ENCODE measurements around the gene COPS9. TPM values are rescaled to one million over a fixed set of nuclear protein-coding genes. Genes with fewer than 3 reads are reported as not detected.

The COPS9 gene
- total RNA-seq, 1 experiment from 2014 or later: 134 TPM

- ChIA-PET POLR2A (no interaction called here), CTCF (interaction anchor here (0.7 to 2.1 kb wide), 3 partner anchors 16 to 84 kb away, joined by 3 to 15 read pairs (median 8); no protein-coding TSS in a partner anchor)
- Histone ChIP-seq H3K36me3 (ENCODE audit: control insufficient read depth, insufficient read depth, low read length) (no peaks in the 10 kb centered on the region), H3K4me1 (ENCODE audit: control insufficient read depth, insufficient read depth, low read length) (no peaks in the 10 kb centered on the region), H3K4me3 (ENCODE audit: low read depth in 2 of 2, low read length in 2 of 2) (no peak overlapping the region), H3K9me3 (ENCODE audit: control insufficient read depth, insufficient read depth, low read depth, low read length) (no peaks in the 10 kb centered on the region), H3K27me3 (ENCODE audit: control insufficient read depth, insufficient read depth, low read length) (no peaks in the 10 kb centered on the region), H3K27ac (ENCODE audit: low read length) (no peak overlapping the region)
- DNase-seq (ENCODE audit: low read depth, low spot score) (no peak), ATAC-seq (peak; percentile 20)
- intact Hi-C loops (cut with micrococcal nuclease; ENCODE audit: unreplicated experiment) (no loop called here), in situ Hi-C loops (cut with HindIII; ENCODE audit: low pct_unique_long_range_greater_than_20kb, low sequenced_read_pairs) (no loop called here)
- TF ChIP-seq, protein P1, sequence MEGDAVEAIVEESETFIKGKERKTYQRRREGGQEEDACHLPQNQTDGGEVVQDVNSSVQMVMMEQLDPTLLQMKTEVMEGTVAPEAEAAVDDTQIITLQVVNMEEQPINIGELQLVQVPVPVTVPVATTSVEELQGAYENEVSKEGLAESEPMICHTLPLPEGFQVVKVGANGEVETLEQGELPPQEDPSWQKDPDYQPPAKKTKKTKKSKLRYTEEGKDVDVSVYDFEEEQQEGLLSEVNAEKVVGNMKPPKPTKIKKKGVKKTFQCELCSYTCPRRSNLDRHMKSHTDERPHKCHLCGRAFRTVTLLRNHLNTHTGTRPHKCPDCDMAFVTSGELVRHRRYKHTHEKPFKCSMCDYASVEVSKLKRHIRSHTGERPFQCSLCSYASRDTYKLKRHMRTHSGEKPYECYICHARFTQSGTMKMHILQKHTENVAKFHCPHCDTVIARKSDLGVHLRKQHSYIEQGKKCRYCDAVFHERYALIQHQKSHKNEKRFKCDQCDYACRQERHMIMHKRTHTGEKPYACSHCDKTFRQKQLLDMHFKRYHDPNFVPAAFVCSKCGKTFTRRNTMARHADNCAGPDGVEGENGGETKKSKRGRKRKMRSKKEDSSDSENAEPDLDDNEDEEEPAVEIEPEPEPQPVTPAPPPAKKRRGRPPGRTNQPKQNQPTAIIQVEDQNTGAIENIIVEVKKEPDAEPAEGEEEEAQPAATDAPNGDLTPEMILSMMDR (IDR thresholded peaks at IDR 0.05): no peak
- TF ChIP-seq POLR2AphosphoS5 (IDR thresholded peaks at IDR 0.05; ENCODE audit: low read depth, low read length) (no peak), SIN3A (IDR thresholded peaks at IDR 0.05; ENCODE audit: borderline replicate concordance, insufficient read depth, low read depth, low read length) (no peak), TCF7L2 (IDR thresholded peaks at IDR 0.05; ENCODE audit: low read depth, low read length) (no peak)
- TF ChIP-seq, protein P2, sequence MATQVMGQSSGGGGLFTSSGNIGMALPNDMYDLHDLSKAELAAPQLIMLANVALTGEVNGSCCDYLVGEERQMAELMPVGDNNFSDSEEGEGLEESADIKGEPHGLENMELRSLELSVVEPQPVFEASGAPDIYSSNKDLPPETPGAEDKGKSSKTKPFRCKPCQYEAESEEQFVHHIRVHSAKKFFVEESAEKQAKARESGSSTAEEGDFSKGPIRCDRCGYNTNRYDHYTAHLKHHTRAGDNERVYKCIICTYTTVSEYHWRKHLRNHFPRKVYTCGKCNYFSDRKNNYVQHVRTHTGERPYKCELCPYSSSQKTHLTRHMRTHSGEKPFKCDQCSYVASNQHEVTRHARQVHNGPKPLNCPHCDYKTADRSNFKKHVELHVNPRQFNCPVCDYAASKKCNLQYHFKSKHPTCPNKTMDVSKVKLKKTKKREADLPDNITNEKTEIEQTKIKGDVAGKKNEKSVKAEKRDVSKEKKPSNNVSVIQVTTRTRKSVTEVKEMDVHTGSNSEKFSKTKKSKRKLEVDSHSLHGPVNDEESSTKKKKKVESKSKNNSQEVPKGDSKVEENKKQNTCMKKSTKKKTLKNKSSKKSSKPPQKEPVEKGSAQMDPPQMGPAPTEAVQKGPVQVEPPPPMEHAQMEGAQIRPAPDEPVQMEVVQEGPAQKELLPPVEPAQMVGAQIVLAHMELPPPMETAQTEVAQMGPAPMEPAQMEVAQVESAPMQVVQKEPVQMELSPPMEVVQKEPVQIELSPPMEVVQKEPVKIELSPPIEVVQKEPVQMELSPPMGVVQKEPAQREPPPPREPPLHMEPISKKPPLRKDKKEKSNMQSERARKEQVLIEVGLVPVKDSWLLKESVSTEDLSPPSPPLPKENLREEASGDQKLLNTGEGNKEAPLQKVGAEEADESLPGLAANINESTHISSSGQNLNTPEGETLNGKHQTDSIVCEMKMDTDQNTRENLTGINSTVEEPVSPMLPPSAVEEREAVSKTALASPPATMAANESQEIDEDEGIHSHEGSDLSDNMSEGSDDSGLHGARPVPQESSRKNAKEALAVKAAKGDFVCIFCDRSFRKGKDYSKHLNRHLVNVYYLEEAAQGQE (IDR thresholded peaks at IDR 0.05; ENCODE audit: insufficient read depth in 1 of 2, low read depth in 2 of 2, low read length in 1 of 2): no peak
- BruUV-seq (replicated peaks): no TSS peak
Measured at GRCh38 chr2:240143276-240143675, 7.2 kb upstream of the COPS9 start.

- BruUV-seq (replicated peaks): no TSS peak
- ChIA-PET CTCF (interaction anchor here (2.1 kb wide), 1 partner anchor 84 kb away, joined by 8 read pairs; no protein-coding TSS in a partner anchor), POLR2A (no interaction called here)
- no peaks in the 10 kb centered on the region for H3K27me3 ChIP-seq (ENCODE audit: control insufficient read depth, insufficient read depth, low read length)
- in situ Hi-C loops (cut with HindIII; ENCODE audit: low pct_unique_long_range_greater_than_20kb, low sequenced_read_pairs): no loop called here
- H3K27ac ChIP-seq (ENCODE audit: low read length): no peak overlapping the region
- H3K36me3 ChIP-seq (ENCODE audit: control insufficient read depth, insufficient read depth, low read length): no peaks in the 10 kb centered on the region
- no peak for DNase-seq (ENCODE audit: low read depth, low spot score)
- TF ChIP-seq SIN3A (IDR thresholded peaks at IDR 0.05; ENCODE audit: borderline replicate concordance, insufficient read depth, low read depth, low read length) (no peak), POLR2AphosphoS5 (IDR thresholded peaks at IDR 0.05; ENCODE audit: low read depth, low read length) (no peak), TCF7L2 (IDR thresholded peaks at IDR 0.05; ENCODE audit: low read depth, low read length) (no peak)
- TF ChIP-seq, protein P2 (IDR thresholded peaks at IDR 0.05; ENCODE audit: insufficient read depth in 1 of 2, low read depth in 2 of 2, low read length in 1 of 2): no peak
- TF ChIP-seq, protein P1 (IDR thresholded peaks at IDR 0.05): no peak
- intact Hi-C loops (cut with micrococcal nuclease; ENCODE audit: unreplicated experiment): no loop called here
- H3K9me3 ChIP-seq (ENCODE audit: control insufficient read depth, insufficient read depth, low read depth, low read length): no peaks in the 10 kb centered on the region
- no peak overlapping the region for H3K4me3 ChIP-seq (ENCODE audit: low read depth in 2 of 2, low read length in 2 of 2)
- ATAC-seq: no peak
- H3K4me1 ChIP-seq (ENCODE audit: control insufficient read depth, insufficient read depth, low read length): no peaks in the 10 kb centered on the region
Measured at GRCh38 chr2:240142859-240143258, 6.8 kb upstream of the COPS9 start.
